ENCODE data around the gene NBPF15. TPM values are rescaled to one million over a fixed set of nuclear protein-coding genes. Genes with fewer than 3 reads are reported as not detected.
"Not testable (repeated sequence)": the region's sequence is repeated elsewhere in the genome, so short reads cannot be mapped to it uniquely, and the experiment has no call there.

The NBPF15 gene
- total RNA-seq (10 to 100 TPM; 16.4 to 23.0 (median 19.3) TPM), polyA plus RNA-seq (10 to 100 TPM in 1 of 3 donors, 1 to 10 TPM in 2; 3.0 to 10.1 (median 5.4) TPM)

GRCh38 chr1:144461136-144461759 is at the start of gene NBPF15:
Gene NBPF15 (minus strand): TSS chr1:144461669. CDS start chr1:144440003, 21,666 bp downstream.
- Histone ChIP-seq H3K27ac (peak within 1 kb of the TSS; percentile 77 to 84 (median 78)), H3K4me3 (peak within 1 kb of the TSS; percentile 59 to 62 (median 60))
- H3K27me3 ChIP-seq; H3K36me3 ChIP-seq; H3K4me1 ChIP-seq; H3K9me3 ChIP-seq; intact Hi-C loops (cut with DNase I): not testable (repeated sequence)
- WGBS, 2 donors: 0 to 1% methylated on average over 66 to 69 of the region's 71 CpGs
- peak; percentile 86 for DNase-seq
- TF ChIP-seq POLR2AphosphoS5 (IDR thresholded peaks at IDR 0.05) (peak in 3 of 4 donors; percentile 64 to 69 (median 66)), POLR2A (IDR thresholded peaks at IDR 0.05) (peak in 1 of 2 donors; percentile 26)

- H3K4me1 ChIP-seq; H3K9me3 ChIP-seq; H3K27ac ChIP-seq; H3K4me3 ChIP-seq; H3K27me3 ChIP-seq; DNase-seq; intact Hi-C loops (cut with DNase I); H3K36me3 ChIP-seq: not testable (repeated sequence)
- WGBS, 2 donors: 91 to 95% methylated on average over 1 of the region's 1 CpG
Measured at GRCh38 chr1:144496429-144496828, 35.0 kb upstream of the NBPF15 start.

- H3K36me3 ChIP-seq; DNase-seq; H3K4me3 ChIP-seq; H3K27me3 ChIP-seq; H3K27ac ChIP-seq; H3K9me3 ChIP-seq; H3K4me1 ChIP-seq; intact Hi-C loops (cut with DNase I): not testable (repeated sequence)
- WGBS, 2 donors: 68 to 70% methylated on average over 4 of the region's 4 CpGs
Measured at GRCh38 chr1:144494130-144494529, 32.7 kb upstream of the NBPF15 start.

- 17 to 22% methylated on average over 17 of the region's 18 CpGs for WGBS, 2 donors
- intact Hi-C loops (cut with DNase I); H3K27ac ChIP-seq; H3K36me3 ChIP-seq; H3K4me3 ChIP-seq; H3K4me1 ChIP-seq; DNase-seq; H3K27me3 ChIP-seq; H3K9me3 ChIP-seq: not testable (repeated sequence)
Measured at GRCh38 chr1:144490394-144490793, 28.9 kb upstream of the NBPF15 start.

- DNase-seq; H3K27me3 ChIP-seq; intact Hi-C loops (cut with DNase I); H3K27ac ChIP-seq; H3K4me3 ChIP-seq; H3K4me1 ChIP-seq; H3K9me3 ChIP-seq; H3K36me3 ChIP-seq: not testable (repeated sequence)
- 17 to 26% methylated on average over 1 to 2 of the region's 2 CpGs for WGBS, 2 donors
Measured at GRCh38 chr1:144487002-144487401, 25.5 kb upstream of the NBPF15 start.

- H3K27me3 ChIP-seq; H3K4me1 ChIP-seq; H3K4me3 ChIP-seq; DNase-seq; H3K36me3 ChIP-seq; H3K27ac ChIP-seq; intact Hi-C loops (cut with DNase I); H3K9me3 ChIP-seq: not testable (repeated sequence)
- WGBS, 2 donors: 4 to 10% methylated on average over 6 of the region's 15 CpGs
Measured at GRCh38 chr1:144485048-144485993, 23.9 kb upstream of the NBPF15 start.

- H3K27me3 ChIP-seq; H3K36me3 ChIP-seq; H3K4me1 ChIP-seq; intact Hi-C loops (cut with DNase I); H3K9me3 ChIP-seq; H3K4me3 ChIP-seq; H3K27ac ChIP-seq; DNase-seq: not testable (repeated sequence)
- WGBS, 2 donors: no CpG with 5 or more reads among the region's 2 CpGs
Measured at GRCh38 chr1:144473897-144474296, 12.4 kb upstream of the NBPF15 start.

GRCh38 chr1:144471434-144471833 is 10.0 kb upstream of the NBPF15 start:
- H3K27me3 ChIP-seq; DNase-seq; H3K9me3 ChIP-seq; H3K4me1 ChIP-seq; H3K27ac ChIP-seq; H3K4me3 ChIP-seq; H3K36me3 ChIP-seq; intact Hi-C loops (cut with DNase I): not testable (repeated sequence)
- 16 to 64% methylated on average over 3 of the region's 4 CpGs for WGBS, 2 donors

- H3K9me3 ChIP-seq; H3K27me3 ChIP-seq; H3K4me1 ChIP-seq; intact Hi-C loops (cut with DNase I); H3K27ac ChIP-seq; H3K36me3 ChIP-seq; DNase-seq: not testable (repeated sequence)
- WGBS, 2 donors: no CpG with 5 or more reads among the region's 17 CpGs
- H3K4me3 ChIP-seq: peak overlapping the region in 3 of 4 donors; percentile 59 to 60 (median 60)
Measured at GRCh38 chr1:144461778-144462177, 309 bp upstream of the NBPF15 start.

GRCh38 chr1:144460686-144461085 is 783 bp downstream of the NBPF15 start:
- DNase-seq; H3K9me3 ChIP-seq; H3K4me1 ChIP-seq; H3K36me3 ChIP-seq; intact Hi-C loops (cut with DNase I); H3K27me3 ChIP-seq: not testable (repeated sequence)
- peak overlapping the region; percentile 77 to 84 (median 78) for H3K27ac ChIP-seq
- H3K4me3 ChIP-seq: peak overlapping the region; percentile 59 to 62 (median 60)
- 0 to 1% methylated on average over 7 of the region's 15 CpGs for WGBS, 2 donors

GRCh38 chr1:144442402-144442801 is 19.1 kb downstream of the NBPF15 start:
- 97% methylated on average over 18 of the region's 18 CpGs for WGBS, 2 donors
- H3K36me3 ChIP-seq; H3K27me3 ChIP-seq; H3K4me3 ChIP-seq; H3K9me3 ChIP-seq; H3K4me1 ChIP-seq; intact Hi-C loops (cut with DNase I); H3K27ac ChIP-seq; DNase-seq: not testable (repeated sequence)

GRCh38 chr1:144439737-144440136 is 21.7 kb downstream of the NBPF15 start:
- DNase-seq; H3K4me3 ChIP-seq; H3K27me3 ChIP-seq; intact Hi-C loops (cut with DNase I); H3K4me1 ChIP-seq; H3K27ac ChIP-seq; H3K36me3 ChIP-seq; H3K9me3 ChIP-seq: not testable (repeated sequence)
- 48 to 71% methylated on average over 6 of the region's 7 CpGs for WGBS, 2 donors
